GM13976 (cell line): ENCODE measurements around the gene CLEC17A.
"Not testable (repeated sequence)": the region's sequence is repeated elsewhere in the genome, so short reads cannot be mapped to it uniquely, and the experiment has no call there.

Experiments used
- DNase-seq: peaks from one replicate; pipeline ENCODE4 v3.0.0; 2012; ENCODE audit warnings: low spot score
- CTCF ChIP-seq: IDR thresholded peaks from 2 replicates; pipeline ENCODE4 v1.5.1; 2012; ENCODE audit warnings: borderline replicate concordance, mild to moderate bottlenecking; ENCODE audit not compliant: insufficient read depth; ENCODE audit errors: extremely low read depth, missing control alignments, control extremely low read depth
- in situ Hi-C: fragments of 300-500 bp; cut with MboI; formaldehyde crosslinking; loops from one replicate; pipeline ENCODE4 v1.12.0; 2022; ENCODE audit warnings: low sequenced_read_pairs, mixed read lengths, inconsistent platforms; ENCODE audit not compliant: unreplicated experiment

Gene CLEC17A

GRCh38 chr19:14582894-14583340 is at the start of gene CLEC17A:
Gene CLEC17A (plus strand): TSS chr19:14583084. CDS start chr19:14583161, 77 bp downstream.
- no peak for TF ChIP-seq CTCF
- in situ Hi-C loops: no loop called here
- peak; percentile 71 for DNase-seq

- in situ Hi-C loops: no loop called here
- no peak for TF ChIP-seq CTCF
- DNase-seq: no peak
Observed at GRCh38 chr19:14533450-14533849, 49.4 kb upstream of the CLEC17A start.

GRCh38 chr19:14536926-14537692 is 45.8 kb upstream of the CLEC17A start:
- DNase-seq: peak; percentile 77
- in situ Hi-C loops: no loop called here
- no peak for TF ChIP-seq CTCF

- no peak for TF ChIP-seq CTCF
- in situ Hi-C loops: no loop called here
- no peak for DNase-seq
Observed at GRCh38 chr19:14540741-14541525, 42.0 kb upstream of the CLEC17A start.

GRCh38 chr19:14541979-14542378 is 40.9 kb upstream of the CLEC17A start:
- in situ Hi-C loops, DNase-seq: not testable (repeated sequence)

- in situ Hi-C loops: no loop called here
- DNase-seq: peak; percentile 24
- no peak for TF ChIP-seq CTCF
Observed at GRCh38 chr19:14542711-14543328, 40.1 kb upstream of the CLEC17A start.
